NCI-H1092 treated with DMSO at 0.1 percent for 48 hours (cell line): Measurements from ENCODE around the gene NR2F6.
A peak's percentile ranks its signal among the peaks of the same experiment; 100 is the strongest.

Experiments used
- DNase-seq: peaks from one replicate; lab custom pipeline; 2025; lab: John Stamatoyannopoulos, UW

Gene NR2F6

GRCh38 chr19:17237747-17238706 is 7.7 kb downstream of the NR2F6 start:
- no peak for DNase-seq

DNA sequence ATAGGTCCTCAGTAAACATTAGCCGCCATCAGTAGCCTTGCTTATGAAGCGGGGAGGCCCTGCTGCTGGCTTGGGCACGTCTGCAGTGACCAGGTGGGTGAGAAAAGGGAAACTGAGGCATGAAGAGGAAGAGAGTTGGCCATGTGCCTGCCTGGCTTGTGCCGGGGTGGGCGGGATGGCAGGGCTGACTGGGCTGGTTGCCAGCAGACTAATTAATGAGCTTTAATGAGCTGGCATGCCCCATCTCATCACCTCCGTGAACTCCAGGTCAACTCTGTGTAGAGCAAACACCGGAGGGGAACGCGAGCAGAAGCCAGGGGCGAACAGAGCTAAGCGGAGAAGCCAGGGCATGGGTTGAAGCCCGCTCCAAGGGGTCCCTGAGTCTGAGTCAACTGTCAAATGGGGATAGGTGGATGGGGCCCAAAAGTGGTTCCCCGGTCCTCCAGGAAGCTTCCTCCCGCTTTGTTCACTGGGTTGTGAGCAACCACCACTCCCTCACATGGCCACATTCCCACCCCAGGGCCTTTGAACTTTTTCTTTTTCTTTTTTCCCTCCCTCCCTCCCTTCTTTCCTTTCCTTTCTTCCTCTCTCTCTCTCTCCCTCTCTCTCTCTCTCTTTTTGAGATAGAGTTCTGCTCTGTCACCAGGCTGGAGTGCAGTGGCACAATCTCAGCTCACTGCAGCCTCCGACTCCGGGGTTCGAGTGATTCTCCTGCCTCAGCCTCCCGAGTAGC is 8.7 kb downstream of the NR2F6 start:
- DNase-seq = no peak

DNA sequence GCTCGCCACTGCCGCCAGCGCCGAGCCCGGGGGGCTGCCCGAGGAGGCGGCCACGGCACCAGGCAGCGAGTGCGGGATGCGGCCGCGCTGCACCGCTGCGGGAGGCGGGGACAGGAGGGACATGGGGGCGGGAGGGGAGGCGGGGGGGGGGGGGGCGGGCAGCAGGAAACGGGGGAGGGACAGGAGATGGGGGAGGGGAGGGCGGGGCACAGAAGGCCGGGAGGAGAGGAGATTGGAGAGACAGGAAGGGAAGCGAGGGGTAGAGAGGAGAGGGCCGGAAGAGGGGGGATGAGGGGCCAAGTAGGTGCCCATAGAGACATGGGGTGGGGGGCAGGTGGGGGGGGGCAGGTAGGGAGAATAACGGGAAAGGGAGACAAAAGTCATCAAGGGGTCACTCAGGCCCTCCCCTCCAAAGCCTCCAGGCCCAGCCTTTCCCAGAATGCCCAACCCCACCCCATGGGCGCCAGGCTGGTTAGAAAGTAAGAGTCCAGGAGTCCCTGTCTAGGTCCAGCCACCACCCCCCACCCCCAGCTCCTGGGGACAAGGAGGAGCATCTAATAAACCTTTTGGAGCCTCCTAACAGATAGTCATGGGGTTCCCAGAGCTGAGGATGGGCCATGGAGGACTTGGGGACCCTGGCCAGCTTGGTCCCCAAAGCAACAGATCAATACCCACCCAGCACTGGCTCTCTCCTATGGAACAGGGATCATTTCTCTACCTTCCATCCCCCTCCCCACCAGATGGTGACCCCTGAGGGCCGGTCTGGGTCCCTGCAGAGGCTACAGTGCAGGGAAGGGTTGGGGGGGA is 9.5 kb downstream of the NR2F6 start:
- peak; percentile 53 for DNase-seq

DNA sequence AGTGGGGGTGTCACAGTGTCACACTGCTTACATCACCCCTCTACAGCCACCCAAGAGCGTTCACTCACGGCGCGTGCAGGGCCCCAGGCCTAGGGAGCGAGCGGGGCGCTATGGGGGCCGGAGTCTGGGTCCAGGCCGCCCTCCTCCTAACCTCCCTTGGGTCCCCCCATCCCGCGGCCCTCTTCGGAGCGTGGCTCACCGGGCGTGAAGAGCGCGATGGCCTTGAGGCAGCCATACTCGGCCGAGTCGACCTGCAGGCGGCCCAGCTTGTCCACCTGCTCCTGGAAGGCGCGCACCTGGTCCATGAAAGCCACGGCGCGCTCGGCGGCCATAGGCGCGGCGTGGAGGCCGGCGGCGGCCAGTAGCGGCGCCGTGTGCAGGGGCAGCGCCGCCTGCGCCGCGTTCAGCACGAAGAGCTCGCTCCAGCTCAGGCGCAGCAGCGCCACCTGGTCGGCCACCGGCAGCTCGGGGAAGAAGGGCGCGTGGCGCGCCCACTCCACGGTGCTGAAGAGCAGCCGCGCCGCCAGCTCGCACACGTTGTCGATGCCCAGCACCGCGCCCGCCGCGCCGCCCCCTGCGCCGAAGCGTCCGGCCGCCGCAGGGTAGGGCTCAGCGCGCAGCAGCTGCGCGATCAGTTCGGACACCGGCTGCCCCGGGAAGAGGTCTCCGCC is 10.3 kb downstream of the NR2F6 start:
- peak; percentile 67 for DNase-seq

DNA sequence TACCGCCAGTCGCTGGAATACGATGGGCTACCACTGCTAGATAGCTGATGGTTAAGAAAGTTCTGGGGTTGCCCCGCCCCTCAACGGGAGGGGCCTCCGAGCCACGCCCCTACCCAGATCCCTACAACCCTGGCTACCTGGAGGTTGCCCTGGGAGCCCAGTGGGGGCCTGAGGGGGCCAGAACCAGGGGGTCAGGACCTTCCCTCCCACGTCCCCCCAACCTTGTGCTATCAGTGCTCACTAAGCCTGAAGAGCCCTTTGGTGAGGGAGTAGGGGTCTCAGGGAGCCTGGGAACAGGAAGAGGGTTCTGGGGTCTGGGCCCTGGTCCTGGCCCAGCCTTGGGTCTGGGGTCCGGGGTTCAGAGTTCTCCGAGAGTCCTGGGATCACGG is 10.8 kb downstream of the NR2F6 start:
- DNase-seq = peak; percentile 26

DNA sequence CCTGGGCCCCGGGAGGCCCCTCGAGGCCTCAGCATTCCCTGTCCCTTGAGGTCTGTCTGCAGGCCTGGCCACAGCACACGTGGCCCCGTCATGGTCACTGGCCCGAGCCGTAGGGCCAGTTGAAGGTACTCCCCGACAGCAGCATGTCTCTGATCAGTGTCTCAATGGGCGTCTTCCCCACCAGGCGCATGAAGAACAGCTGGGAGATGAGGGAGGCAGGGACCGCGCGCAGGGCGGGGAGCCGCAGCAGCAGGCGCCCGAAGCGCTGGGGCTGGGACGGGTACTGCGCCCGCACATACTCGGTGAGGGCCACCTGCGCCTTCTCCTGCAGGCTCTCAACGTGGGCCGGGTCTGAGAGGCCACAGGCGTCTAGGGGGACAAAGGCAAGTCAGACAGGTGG is 13.5 kb downstream of the NR2F6 start:
- no peak for DNase-seq

DNA sequence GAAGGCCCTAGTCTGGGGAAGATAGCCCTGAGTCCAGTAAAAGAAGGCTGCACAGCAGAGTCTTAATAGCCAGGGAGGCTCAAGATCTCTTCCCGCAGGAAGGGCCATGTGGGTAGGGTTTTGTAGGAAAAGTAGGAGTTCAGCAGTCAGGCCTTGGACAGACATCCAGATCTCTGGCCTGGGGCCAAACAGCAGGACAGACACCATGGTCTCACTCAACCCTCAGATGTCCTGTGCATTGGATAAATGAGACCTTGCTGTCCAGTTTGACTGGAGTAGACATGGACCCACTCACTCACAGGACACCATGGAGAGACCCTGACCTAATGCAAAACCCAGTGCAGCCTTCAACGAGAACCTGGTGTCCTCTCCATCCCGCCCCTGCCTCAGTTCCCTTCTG is 15.8 kb downstream of the NR2F6 start:
- no peak for DNase-seq

GRCh38 chr19:17227798-17228367 is 17.8 kb downstream of the NR2F6 start:
- DNase-seq = no peak

GRCh38 chr19:17226002-17226933 is 19.5 kb downstream of the NR2F6 start, which contains the start of gene OCEL1:
Gene OCEL1 (plus strand): TSS chr19:17226226. CDS start chr19:17226248, 22 bp downstream.
- DNase-seq = peak; percentile 98

DNA sequence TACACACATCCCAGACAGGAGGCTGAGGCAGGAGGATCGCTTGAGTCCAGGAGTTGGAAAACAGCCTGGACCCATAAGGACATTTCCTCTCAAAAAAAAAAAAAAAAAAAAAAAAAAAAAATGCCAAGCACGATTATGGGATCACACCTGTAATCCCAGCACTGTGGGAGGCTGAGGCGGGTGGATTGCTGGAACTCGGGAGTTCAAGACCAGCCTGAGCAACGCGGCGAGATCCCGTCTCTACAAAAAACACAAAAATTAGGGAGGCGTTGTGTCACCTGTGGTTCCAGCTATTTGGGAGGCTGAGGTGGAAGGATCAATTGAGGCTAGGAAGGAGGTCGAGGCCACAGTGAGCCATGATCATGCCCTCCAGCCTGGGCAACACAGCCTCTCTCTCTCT is 20.7 kb downstream of the NR2F6 start:
- no peak for DNase-seq

DNA sequence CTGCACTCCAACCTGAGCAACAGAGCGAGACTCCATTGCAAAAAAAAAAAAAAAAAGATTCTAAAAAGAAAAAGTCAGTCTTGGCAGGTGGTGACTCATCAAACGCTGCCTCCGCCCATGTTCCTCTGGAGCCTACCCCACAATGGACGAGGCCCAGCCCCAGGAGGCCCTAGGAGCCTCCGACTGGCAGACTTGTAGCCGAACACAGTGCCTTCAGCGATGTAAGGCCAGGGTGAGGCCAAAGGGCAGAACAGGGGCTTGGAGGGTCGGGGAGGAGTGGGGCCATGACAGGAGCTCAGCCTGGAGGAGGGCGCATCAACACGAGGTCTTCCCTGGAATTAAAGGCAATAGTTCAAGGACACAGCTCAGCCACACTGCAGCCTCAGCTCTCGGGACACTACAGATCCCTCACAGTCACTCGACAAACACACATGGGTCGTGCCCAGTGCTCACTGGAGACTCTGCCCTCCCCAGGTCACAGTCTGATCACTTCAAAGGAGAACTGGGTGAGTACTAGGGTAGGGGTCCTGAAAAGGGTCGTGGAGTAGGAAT is 25.4 kb downstream of the NR2F6 start:
- DNase-seq = no peak

DNA sequence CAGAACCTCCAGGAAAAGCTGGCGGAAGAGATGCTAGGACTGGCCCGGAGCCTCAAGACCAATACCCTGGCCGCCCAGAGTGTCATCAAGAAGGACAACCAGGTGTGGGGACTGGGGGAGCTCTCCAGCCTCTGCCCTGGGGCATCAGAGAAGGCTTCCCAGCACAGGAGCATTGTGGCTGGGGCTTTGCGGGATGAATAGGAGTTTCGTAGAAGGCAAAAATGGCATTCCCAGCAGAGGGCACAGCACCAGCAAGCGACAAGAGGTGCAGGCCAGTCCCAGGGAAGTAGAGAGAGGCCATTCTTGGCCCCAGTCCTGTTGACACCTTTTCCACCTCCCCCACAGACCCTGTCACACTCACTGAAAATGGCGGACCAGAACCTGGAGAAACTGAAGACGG is 26.4 kb downstream of the NR2F6 start:
- DNase-seq = no peak

GRCh38 chr19:17216058-17216670 is 29.6 kb downstream of the NR2F6 start:
- no peak for DNase-seq

- peak; percentile 93 for DNase-seq
Observed at GRCh38 chr19:17215127-17215971, 30.4 kb downstream of the NR2F6 start, which contains the start of gene USE1. Gene USE1 (plus strand): TSS chr19:17215357. CDS start chr19:17215406, 49 bp downstream.

GRCh38 chr19:17214508-17215126 is 31.1 kb downstream of the NR2F6 start:
- no peak for DNase-seq

DNA sequence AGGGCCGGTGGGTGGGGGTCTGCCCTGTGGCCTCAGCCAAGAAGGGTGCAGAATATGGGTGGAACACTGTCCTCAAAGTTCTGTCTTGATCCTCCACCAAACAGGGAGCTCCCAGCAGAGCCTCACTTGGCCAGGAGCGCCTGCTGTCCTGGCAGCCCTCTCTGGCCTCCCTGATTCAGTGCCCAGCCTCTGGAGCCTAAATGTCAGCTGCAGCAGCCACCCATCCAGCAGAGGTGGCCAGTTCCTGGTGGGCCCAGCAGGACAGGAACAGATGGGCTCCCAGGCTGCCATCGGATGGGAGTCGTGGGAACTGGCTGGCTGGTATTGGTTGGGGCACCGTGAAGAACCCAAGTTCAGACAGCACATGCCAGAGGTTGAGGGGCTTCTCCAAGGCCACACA is 32.4 kb downstream of the NR2F6 start:
- no peak for DNase-seq

DNA sequence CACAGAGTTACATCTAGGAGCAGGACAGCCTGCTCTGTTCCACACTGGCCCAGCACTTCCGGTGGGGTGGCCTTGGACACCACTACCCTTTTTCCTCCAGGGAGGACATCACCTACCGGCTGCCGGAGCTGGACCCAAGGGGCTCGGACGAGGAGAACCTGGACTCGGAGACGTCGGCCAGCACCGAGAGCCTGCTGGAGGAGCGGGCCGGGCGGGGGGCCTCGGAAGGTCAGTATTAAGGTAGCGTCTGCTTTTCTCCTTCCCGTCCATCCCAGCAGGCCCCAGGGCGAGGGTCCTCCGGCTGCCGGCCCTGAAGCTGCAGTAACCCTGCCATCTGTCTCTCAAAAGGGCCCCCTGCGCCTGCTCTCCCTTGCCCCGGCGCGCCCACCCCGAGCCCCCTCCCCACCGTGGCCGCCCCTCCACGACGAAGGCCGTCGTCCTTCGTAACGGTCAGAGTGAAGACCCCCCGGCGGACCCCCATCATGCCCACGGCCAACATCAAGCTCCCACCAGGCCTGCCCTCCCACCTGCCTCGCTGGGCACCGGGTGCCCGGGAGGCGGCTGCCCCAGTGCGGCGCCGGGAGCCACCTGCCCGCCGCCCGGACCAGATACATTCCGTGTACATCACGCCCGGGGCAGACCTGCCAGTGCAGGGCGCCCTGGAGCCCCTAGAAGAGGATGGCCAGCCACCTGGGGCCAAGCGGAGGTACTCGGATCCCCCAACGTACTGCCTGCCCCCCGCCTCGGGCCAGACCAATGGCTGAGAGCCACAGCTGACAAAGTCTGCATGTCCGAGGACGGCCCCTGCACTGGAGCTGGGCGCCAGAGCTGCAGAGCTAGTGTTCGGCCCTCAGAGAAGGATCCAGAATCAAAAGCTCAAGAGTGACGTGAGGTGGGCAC is 33.9 kb downstream of the NR2F6 start:
- no peak for DNase-seq
